Measurements from ENCODE around the gene CDH13. TPM values are rescaled to one million over a fixed set of nuclear protein-coding genes. Genes with fewer than 3 reads are reported as not detected.

The CDH13 gene
- total and polyA plus RNA-seq, 2 of the 8 experiments (the other 6 are each of a cell fraction or from before 2014, with no cell fraction given): 2.3 to 2.4 TPM

DNA sequence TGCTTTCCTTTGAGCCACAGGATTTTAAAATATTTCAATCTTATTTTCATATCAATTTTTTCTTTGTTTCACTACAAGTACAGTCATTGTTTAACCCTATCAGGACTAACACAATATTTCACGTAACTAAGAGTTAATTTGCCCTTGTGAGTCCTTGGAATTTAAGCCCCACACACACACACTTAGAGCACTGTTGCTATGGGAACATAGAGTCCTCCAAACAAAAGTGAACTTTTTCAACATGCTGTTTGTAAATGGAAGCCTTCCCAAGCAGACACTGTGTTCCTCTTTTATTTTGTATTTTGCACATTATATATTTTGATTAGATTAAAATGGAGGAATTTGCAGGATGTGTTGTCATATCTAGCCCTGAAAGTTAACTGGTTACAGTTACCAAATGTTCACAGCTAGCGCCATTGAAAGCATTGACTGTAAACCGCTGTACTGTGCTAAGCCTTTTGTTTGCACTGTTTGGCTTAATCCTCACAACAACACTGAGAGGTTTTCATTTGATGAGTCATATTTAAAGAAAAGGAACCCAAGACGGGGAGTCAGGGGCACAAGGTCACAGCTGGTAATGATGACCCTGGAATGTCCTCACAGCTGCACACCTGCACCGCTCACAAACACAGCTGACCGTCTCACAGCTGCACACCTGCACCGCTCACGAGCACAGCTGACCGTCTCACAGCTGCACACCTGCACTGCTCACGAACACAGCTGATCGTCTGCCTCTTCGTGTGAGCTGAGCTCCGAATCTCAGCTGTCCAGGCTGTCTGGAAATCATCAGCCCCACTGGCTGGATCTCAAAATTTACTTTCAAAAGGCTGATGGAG is 1187.3 kb downstream of the CDH13 start (continued):
- TF ChIP-seq, protein P1, sequence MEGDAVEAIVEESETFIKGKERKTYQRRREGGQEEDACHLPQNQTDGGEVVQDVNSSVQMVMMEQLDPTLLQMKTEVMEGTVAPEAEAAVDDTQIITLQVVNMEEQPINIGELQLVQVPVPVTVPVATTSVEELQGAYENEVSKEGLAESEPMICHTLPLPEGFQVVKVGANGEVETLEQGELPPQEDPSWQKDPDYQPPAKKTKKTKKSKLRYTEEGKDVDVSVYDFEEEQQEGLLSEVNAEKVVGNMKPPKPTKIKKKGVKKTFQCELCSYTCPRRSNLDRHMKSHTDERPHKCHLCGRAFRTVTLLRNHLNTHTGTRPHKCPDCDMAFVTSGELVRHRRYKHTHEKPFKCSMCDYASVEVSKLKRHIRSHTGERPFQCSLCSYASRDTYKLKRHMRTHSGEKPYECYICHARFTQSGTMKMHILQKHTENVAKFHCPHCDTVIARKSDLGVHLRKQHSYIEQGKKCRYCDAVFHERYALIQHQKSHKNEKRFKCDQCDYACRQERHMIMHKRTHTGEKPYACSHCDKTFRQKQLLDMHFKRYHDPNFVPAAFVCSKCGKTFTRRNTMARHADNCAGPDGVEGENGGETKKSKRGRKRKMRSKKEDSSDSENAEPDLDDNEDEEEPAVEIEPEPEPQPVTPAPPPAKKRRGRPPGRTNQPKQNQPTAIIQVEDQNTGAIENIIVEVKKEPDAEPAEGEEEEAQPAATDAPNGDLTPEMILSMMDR (IDR thresholded peaks at IDR 0.05; ENCODE audit: control extremely low read depth in 1 of 3, insufficient read depth in 1 of 3, low read depth in 1 of 3, low read length in 3 of 3): no peak
- TF ChIP-seq NRF1 (IDR thresholded peaks at IDR 0.05; ENCODE audit: low read depth, low read length): no peak
- TF ChIP-seq TAF7 (optimal IDR thresholded peaks at IDR 0.05; ENCODE audit: borderline replicate concordance, low read depth, low read length): no peak
- no peak for TF ChIP-seq PHF8 (conservative IDR thresholded peaks at IDR 0.05; ENCODE audit: low read depth, low read length)
- TF ChIP-seq ZNF274 (IDR thresholded peaks at IDR 0.05; ENCODE audit: borderline replicate concordance, extremely low read depth, low read length): no peak
- no peak for TF ChIP-seq RXRA (IDR thresholded peaks at IDR 0.05; ENCODE audit: insufficient read depth, low read depth, low read length)
- TF ChIP-seq, protein P2, sequence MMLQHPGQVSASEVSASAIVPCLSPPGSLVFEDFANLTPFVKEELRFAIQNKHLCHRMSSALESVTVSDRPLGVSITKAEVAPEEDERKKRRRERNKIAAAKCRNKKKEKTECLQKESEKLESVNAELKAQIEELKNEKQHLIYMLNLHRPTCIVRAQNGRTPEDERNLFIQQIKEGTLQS (IDR thresholded peaks at IDR 0.05; ENCODE audit: insufficient read depth, low read depth, low read length): no peak
- no peak for TF ChIP-seq NANOG (IDR thresholded peaks at IDR 0.05; ENCODE audit: insufficient read depth, low read depth, low read length, poor library complexity, severe bottlenecking)
- TF ChIP-seq JUND (IDR thresholded peaks at IDR 0.05; ENCODE audit: low read length): 0 out of 2 replicates have a peak, but pooled peaks have one; percentile 28
- peak; percentile 92; the same call in 1 of the 2 replicates for TF ChIP-seq TCF12 (IDR thresholded peaks at IDR 0.05; ENCODE audit: low read depth, low read length)
- TF ChIP-seq, protein P3, sequence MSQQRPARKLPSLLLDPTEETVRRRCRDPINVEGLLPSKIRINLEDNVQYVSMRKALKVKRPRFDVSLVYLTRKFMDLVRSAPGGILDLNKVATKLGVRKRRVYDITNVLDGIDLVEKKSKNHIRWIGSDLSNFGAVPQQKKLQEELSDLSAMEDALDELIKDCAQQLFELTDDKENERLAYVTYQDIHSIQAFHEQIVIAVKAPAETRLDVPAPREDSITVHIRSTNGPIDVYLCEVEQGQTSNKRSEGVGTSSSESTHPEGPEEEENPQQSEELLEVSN (IDR thresholded peaks at IDR 0.05): no peak
